Subcutaneous adipose tissue (tissue), 4 donors: ENCODE measurements around the gene EIPR1. TPM values are rescaled to one million over a fixed set of nuclear protein-coding genes. Genes with fewer than 3 reads are reported as not detected.

Experiments
- CTCF ChIP-seq: fragments of 450-650 bp; IDR thresholded peaks from one replicate; pipeline ENCODE4 v1.5.1; 2016; ENCODE audit warnings: low read depth, mild to moderate bottlenecking, control low read depth, antibody characterized with exemption, moderate library complexity
- total RNA-seq, 4 donors: library from RNA; depleted of rRNA; stranded (reverse); fragments of >200 nt; gene quantifications; one replicate each; pipeline ENCODE4 v1.1.0, GENCODE V29; 2016

EIPR1 gene
- total RNA-seq, 4 donors from 2014 or later: 13.9 to 27.6 (median 16.1) TPM

DNA sequence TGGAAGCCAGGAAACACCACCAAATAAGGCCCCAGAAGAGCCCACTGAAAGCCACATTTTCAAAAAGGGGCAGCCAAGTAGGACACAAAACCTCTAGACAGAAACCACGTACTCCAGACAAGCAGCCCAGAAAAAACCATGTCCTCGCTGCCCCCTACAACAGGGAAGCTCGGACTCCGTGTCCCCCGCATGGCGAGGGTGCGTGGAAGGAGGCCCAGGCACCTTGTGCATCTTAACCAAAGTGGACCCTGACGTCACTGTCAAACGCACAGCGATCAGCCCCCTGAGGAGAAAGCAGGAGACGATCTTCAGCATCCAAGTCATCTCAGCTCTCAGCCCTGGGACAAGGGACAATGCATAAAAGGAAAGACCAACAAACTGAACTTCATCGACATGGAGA is 168.4 kb downstream of the EIPR1 start:
- no peak for TF ChIP-seq CTCF

DNA sequence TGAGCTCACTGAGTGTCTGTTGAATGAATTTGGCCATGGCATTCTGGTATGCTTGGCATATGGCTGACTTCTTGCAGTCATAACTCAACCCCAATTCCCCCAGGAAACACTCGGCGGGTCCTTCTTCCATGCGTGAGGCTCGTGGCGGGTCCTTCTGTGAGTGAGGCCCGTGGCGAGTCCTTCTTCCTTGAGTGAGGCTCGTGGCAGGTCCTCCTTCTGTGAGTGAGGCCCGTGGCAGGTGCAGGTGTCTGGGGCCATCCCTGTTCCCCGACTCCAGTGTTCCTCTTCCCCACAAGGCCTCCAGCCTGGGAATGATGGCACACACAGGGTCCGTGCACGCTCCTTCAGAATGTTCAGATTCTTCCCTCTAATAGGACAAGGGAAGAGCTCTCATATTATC is 169.0 kb downstream of the EIPR1 start:
- no peak for TF ChIP-seq CTCF

GRCh38 chr2:3208179-3208578 is 169.4 kb downstream of the EIPR1 start:
- no peak for TF ChIP-seq CTCF

DNA sequence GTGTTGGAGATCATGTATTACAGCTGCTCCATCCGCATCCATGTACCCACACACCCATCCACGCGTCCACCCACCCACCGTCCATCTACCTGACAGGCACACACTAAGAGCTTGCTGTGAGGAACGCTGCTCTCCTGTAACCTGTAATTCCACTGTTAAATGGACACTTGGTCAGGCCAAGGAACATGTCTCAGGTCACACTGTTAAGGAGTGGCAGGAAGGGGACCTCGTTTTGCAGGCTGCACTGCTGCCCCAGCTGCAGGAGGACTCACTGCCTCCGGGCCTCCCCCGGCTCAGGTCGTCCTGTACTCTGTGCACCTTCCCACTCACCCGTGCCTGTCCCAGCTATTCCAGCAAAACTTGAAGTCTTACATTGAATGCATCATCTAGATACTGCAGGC is 170.5 kb downstream of the EIPR1 start:
- no peak for TF ChIP-seq CTCF

DNA sequence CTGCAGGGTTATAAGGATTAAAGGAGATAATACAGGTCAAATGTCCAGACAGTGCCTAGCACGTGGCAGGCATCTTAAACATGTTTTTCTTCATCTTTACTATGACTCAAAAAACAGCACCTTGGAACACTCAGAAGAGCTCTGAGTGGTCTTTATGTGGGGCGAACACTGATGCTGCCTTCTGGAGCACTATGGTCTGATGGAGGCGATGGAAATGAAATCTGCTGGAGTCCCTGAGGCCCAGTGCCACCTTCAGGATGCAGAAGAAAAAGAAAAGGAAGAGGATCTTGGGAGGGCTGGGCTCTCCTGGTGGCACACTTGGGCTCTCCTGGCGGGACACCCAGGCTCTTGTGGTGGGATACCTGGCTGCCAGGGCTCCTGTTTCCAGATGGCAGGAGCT is 171.8 kb downstream of the EIPR1 start:
- no peak for TF ChIP-seq CTCF

DNA sequence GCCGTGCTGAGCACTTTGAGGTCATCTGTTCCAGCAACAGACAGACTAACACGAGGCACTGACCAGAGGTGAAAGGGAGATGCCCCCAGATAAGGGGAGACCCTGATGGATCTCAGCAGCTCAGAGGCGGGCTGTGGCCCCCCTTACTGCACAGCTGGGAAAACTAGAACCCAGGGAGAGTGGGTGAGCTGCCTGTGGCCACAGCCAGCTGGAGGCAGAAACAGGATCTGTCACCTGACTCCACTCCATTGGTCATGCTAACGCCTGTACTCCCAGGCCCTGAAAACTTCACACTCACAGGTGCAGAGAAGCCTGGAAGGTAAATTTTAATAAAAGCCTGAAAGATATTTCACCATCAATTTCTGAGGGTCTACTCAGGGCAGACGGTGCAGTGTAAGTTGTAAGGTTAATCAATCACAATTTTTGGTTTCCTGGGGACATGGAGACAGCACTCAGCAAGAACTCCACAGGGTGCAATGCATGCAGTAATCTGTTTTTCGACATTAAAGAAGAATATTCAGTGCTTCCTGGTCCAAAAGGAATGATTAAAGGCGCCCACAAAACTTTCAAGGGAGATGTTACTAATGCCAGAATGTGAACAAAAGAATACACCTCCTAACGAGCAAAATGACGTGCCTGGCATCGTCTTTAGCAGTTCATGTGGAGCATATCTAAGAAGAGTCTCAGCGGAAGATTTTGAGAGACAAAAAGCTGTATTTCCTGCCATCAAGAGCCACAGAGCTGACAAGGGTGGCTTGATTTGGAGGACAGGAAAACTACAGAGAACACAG is 173.4 kb downstream of the EIPR1 start:
- TF ChIP-seq CTCF: no peak

DNA sequence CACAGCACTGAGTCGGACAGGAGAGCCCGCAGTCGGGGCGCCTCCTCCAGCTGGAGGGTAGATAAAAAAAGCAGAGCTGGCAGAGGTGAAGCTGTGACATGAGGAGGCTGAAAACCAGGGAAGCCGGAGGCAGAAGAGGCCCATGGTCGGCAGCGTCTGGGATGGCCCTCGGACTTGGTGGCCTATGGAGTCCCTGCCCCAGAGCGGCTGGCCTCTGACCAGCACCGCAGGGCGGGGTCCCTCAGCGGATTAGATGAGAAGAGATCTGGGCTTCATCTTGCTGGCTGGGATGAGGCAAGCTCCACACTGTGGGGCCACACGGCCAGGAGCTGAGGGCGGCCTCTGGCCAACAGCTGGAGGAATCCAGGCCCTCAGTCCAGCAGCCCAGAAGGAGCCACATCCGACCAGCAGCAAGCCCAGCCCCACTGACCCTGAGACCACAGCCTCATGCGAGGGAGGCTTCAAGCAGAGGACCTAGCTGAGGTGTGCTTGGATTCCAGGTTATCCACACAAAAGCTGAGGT is 174.1 kb downstream of the EIPR1 start:
- no peak for TF ChIP-seq CTCF
